Stimulated activated CD4-positive, alpha-beta T cell treated with anti-CD3 and anti-CD28 coated beads, Interleukin-1b, Interleukin-23, amount 100 ng/mL, for 4 hours (primary cell): ENCODE results near the gene MPRIP.

Experiments
- DNase-seq, 2 donors: peaks; one replicate each; pipeline ENCODE4 v3.0.0-alpha.2; 2020; ENCODE audit warnings: low read depth in 2 of 2

MPRIP gene

GRCh38 chr17:17236295-17237025 is 194.2 kb downstream of the MPRIP start:
- DNase-seq, result no peak

- peak; percentile 86 to 87 for DNase-seq
Measured at GRCh38 chr17:17237026-17237799, 195.0 kb downstream of the MPRIP start, which contains the start of gene FLCN. TSS of gene FLCN (minus strand) at chr17:17237168. CDS start at chr17:17228137, 9,031 bp downstream.

- DNase-seq, result no peak
Measured at GRCh38 chr17:17239832-17240231, 197.6 kb downstream of the MPRIP start.

GRCh38 chr17:17241656-17242055 is 199.4 kb downstream of the MPRIP start:
- no peak for DNase-seq

- no peak for DNase-seq
Measured at GRCh38 chr17:17242246-17242645, 200.0 kb downstream of the MPRIP start.
